GM23248 (cell line): ENCODE results near the gene HAPLN1. TPM values are rescaled to one million over a fixed set of nuclear protein-coding genes. Genes with fewer than 3 reads are reported as not detected.

Source experiments
- DNase-seq: peaks from one replicate; pipeline ENCODE4 v3.0.0-alpha.2; 2015
- H2AFZ ChIP-seq: fragments of 200-600 bp; sonication (generic); 2 replicates; pipeline ENCODE4 v1.6.1; 2016; ENCODE audit warnings: antibody characterized with exemption
- H3F3A ChIP-seq: fragments of 200-600 bp; sonication (generic); 2 replicates; pipeline ENCODE4 v1.6.1; 2016; ENCODE audit warnings: mild to moderate bottlenecking, antibody characterized with exemption, mixed run types; ENCODE audit not compliant: insufficient read depth
- H3K27ac ChIP-seq: fragments of 200-600 bp; sonication (generic); 2 replicates; pipeline ENCODE4 v1.5.1; 2016; ENCODE audit warnings: mild to moderate bottlenecking
- H3K27me3 ChIP-seq: fragments of 200-600 bp; sonication (generic); replicated peaks from 2 replicates; pipeline ENCODE4 v1.6.1; 2016; ENCODE audit warnings: mild to moderate bottlenecking; ENCODE audit not compliant: insufficient read depth
- H3K36me3 ChIP-seq: fragments of 200-600 bp; sonication (generic); 2 replicates; pipeline ENCODE4 v1.6.1; 2016; ENCODE audit warnings: low read depth, mild to moderate bottlenecking
- H3K4me1 ChIP-seq: fragments of 200-600 bp; sonication (generic); 2 replicates; pipeline ENCODE4 v1.6.1; 2016; ENCODE audit warnings: mild to moderate bottlenecking; ENCODE audit not compliant: insufficient read depth
- H3K4me2 ChIP-seq: fragments of 200-600 bp; sonication (generic); one replicate; pipeline ENCODE4 v1.6.1; 2016; ENCODE audit warnings: mild to moderate bottlenecking; ENCODE audit not compliant: unreplicated experiment
- H3K4me3 ChIP-seq: fragments of 200-600 bp; sonication (generic); 2 replicates; pipeline ENCODE4 v1.5.1; 2016; ENCODE audit warnings: mild to moderate bottlenecking
- H3K79me2 ChIP-seq: fragments of 200-600 bp; sonication (generic); 2 replicates; pipeline ENCODE4 v1.6.1; 2016; ENCODE audit warnings: mild to moderate bottlenecking; ENCODE audit not compliant: insufficient read depth
- H3K9ac ChIP-seq: fragments of 200-600 bp; sonication (generic); 2 replicates; pipeline ENCODE4 v1.6.1; 2016; ENCODE audit warnings: mild to moderate bottlenecking
- H3K9me2 ChIP-seq: fragments of 200-600 bp; sonication (generic); 2 replicates; pipeline ENCODE4 v1.6.1; 2016; ENCODE audit warnings: mixed run types, mild to moderate bottlenecking, moderate library complexity; ENCODE audit not compliant: insufficient read depth
- H3K9me3 ChIP-seq: fragments of 200-600 bp; sonication (generic); one replicate; pipeline ENCODE4 v1.6.1; 2017; ENCODE audit warnings: low read depth
- H4K20me1 ChIP-seq: fragments of 200-600 bp; sonication (generic); 2 replicates; pipeline ENCODE4 v1.6.0; 2016; ENCODE audit not compliant: insufficient read depth
- EZH2 ChIP-seq: fragments of 200-600 bp; sonication (generic); IDR thresholded peaks from 2 replicates; pipeline ENCODE4 v1.6.1; 2018; ENCODE audit warnings: antibody characterized with exemption, mild to moderate bottlenecking; ENCODE audit not compliant: insufficient read depth, poor library complexity, severe bottlenecking
- EZH2phosphoT487 ChIP-seq: fragments of 200-600 bp; sonication (generic); IDR thresholded peaks from 2 replicates; pipeline ENCODE4 v1.6.1; 2018; ENCODE audit warnings: antibody characterized with exemption, moderate library complexity, mild to moderate bottlenecking, low read depth; ENCODE audit not compliant: insufficient read depth
- WGBS, 2 experiments: methylation state at CpG; one replicate each; pipeline ENCODE4 v1.1.6; 2015 to 2017; ENCODE audit warnings: low lambda C conversion rate in 2 of 2, low coverage in 1 of 2; ENCODE audit errors: missing lambda C conversion rate in 2 of 2; 5-methylcytosine and 5-hydroxymethylcytosine counted together
- in situ Hi-C: fragments of 300-500 bp; cut with MboI; formaldehyde crosslinking; loops from 2 replicates; pipeline ENCODE4 v1.15.0; 2020
- polyA plus RNA-seq: library from polyadenylated mRNA; unstranded; fragments of >200 nt; fragmentation: Nextera tagmentation; extraction: Ambion mirVana; gene quantifications from 2 replicates; pipeline ENCODE4 v1.2.1, GENCODE V29; 2016
- total RNA-seq: library from RNA; depleted of rRNA; stranded (reverse); fragments of >200 nt; shearing (Covaris generic); gene quantifications from 2 replicates; pipeline ENCODE4 v1.2.3, GENCODE V29; 2014

The HAPLN1 gene
- total and polyA plus RNA-seq, 2 experiments from 2014 or later: 49.7 to 77.6 TPM

GRCh38 chr5:83731638-83732037 lies 11.0 kb upstream of the HAPLN1 start:
- Histone ChIP-seq H3F3A (no peaks in the 10 kb centered on the region), H3K79me2 (no peaks in the 10 kb centered on the region), H3K27me3 (no peaks in the 10 kb centered on the region), H3K27ac (no peak overlapping the region), H3K4me3 (no peak overlapping the region), H4K20me1 (no peaks in the 10 kb centered on the region), H3K36me3 (no peaks in the 10 kb centered on the region), H2AFZ (no peak overlapping the region), H3K9ac (no peak overlapping the region), H3K4me2 (no peak overlapping the region), H3K9me3 (no peaks in the 10 kb centered on the region), H3K9me2 (no peaks in the 10 kb centered on the region), H3K4me1 (no peaks in the 10 kb centered on the region)
- DNase-seq: no peak
- WGBS, 2 experiments: 52 to 64% methylated on average over 2 of the region's 2 CpGs
- in situ Hi-C loops: no loop called here
- TF ChIP-seq EZH2phosphoT487 (no peak), EZH2 (no peak)

GRCh38 chr5:83729362-83729761 lies 8.7 kb upstream of the HAPLN1 start:
- no peak overlapping the region for H3K9ac ChIP-seq
- H3K9me2 ChIP-seq: no peaks in the 10 kb centered on the region
- H3K27ac ChIP-seq: no peak overlapping the region
- peaks cover 5% of the 10 kb centered on the region for H3K4me1 ChIP-seq
- no peak for DNase-seq
- no peaks in the 10 kb centered on the region for H3K79me2 ChIP-seq
- no peaks in the 10 kb centered on the region for H4K20me1 ChIP-seq
- peak overlapping the region; percentile 1; the same call in 1 of the 2 replicates for H2AFZ ChIP-seq
- no peaks in the 10 kb centered on the region for H3K27me3 ChIP-seq
- H3F3A ChIP-seq: no peaks in the 10 kb centered on the region
- H3K4me2 ChIP-seq: no peak overlapping the region
- H3K4me3 ChIP-seq: no peak overlapping the region
- H3K9me3 ChIP-seq: no peaks in the 10 kb centered on the region
- H3K36me3 ChIP-seq: no peaks in the 10 kb centered on the region
- in situ Hi-C loops: loop anchor here (10.0 kb wide), 1 partner anchor 525 kb away; no protein-coding TSS in a partner anchor
- no peak for TF ChIP-seq EZH2phosphoT487
- no peak for TF ChIP-seq EZH2

- no peaks in the 10 kb centered on the region for H3K9me3 ChIP-seq
- no peak for DNase-seq
- no peak overlapping the region for H3K27ac ChIP-seq
- no peaks in the 10 kb centered on the region for H3K9me2 ChIP-seq
- no peaks in the 10 kb centered on the region for H3K36me3 ChIP-seq
- 25 to 41% methylated on average over 2 of the region's 2 CpGs for WGBS, 2 experiments
- H2AFZ ChIP-seq: no peak overlapping the region
- in situ Hi-C loops: loop anchor here (10.0 kb wide), 1 partner anchor 528 kb away; no protein-coding TSS in a partner anchor
- H3K4me2 ChIP-seq: no peak overlapping the region
- H3F3A ChIP-seq: no peaks in the 10 kb centered on the region
- H3K4me3 ChIP-seq: no peak overlapping the region
- TF ChIP-seq EZH2phosphoT487 (no peak), EZH2 (no peak)
- H3K4me1 ChIP-seq: peaks cover 14% of the 10 kb centered on the region
- no peak overlapping the region for H3K9ac ChIP-seq
- H3K79me2 ChIP-seq: no peaks in the 10 kb centered on the region
- no peaks in the 10 kb centered on the region for H4K20me1 ChIP-seq
- H3K27me3 ChIP-seq: no peaks in the 10 kb centered on the region
Observed at GRCh38 chr5:83726912-83727311, 6.3 kb upstream of the HAPLN1 start.

GRCh38 chr5:83724935-83725334 lies 4.3 kb upstream of the HAPLN1 start:
- Histone ChIP-seq H3K9me2 (no peaks in the 10 kb centered on the region), H3F3A (no peaks in the 10 kb centered on the region), H3K4me3 (no peak overlapping the region), H3K27ac (no peak overlapping the region), H3K36me3 (no peaks in the 10 kb centered on the region), H4K20me1 (no peaks in the 10 kb centered on the region), H3K9ac (no peak overlapping the region), H2AFZ (no peak overlapping the region), H3K79me2 (no peaks in the 10 kb centered on the region), H3K4me2 (no peak overlapping the region), H3K9me3 (no peaks in the 10 kb centered on the region), H3K27me3 (0 out of 2 replicates have a peak, but pooled peaks cover 5% of the 10 kb centered on the region), H3K4me1 (peaks cover 14% of the 10 kb centered on the region)
- TF ChIP-seq EZH2 (no peak), EZH2phosphoT487 (no peak)
- no peak for DNase-seq
- whole genome bisulfite sequencing, 2 experiments: 61 to 65% methylated on average over 2 of the region's 2 CpGs
- in situ Hi-C loops: loop anchor here (10.0 to 25.0 kb wide), 2 partner anchors 530 to 737 kb away; no protein-coding TSS in a partner anchor

- no peaks in the 10 kb centered on the region for H4K20me1 ChIP-seq
- H3K9ac ChIP-seq: no peak overlapping the region
- no peak overlapping the region for H3K4me2 ChIP-seq
- no peaks in the 10 kb centered on the region for H3K9me3 ChIP-seq
- no peak overlapping the region for H3K4me3 ChIP-seq
- no peaks in the 10 kb centered on the region for H3K9me2 ChIP-seq
- peaks cover 14% of the 10 kb centered on the region for H3K4me1 ChIP-seq
- 59 to 68% methylated on average over 2 of the region's 2 CpGs for WGBS, 2 experiments
- in situ Hi-C loops: loop anchor here (10.0 to 25.0 kb wide), 2 partner anchors 531 to 738 kb away; no protein-coding TSS in a partner anchor
- TF ChIP-seq EZH2: no peak
- TF ChIP-seq EZH2phosphoT487: no peak
- H3K27ac ChIP-seq: no peak overlapping the region
- H3K27me3 ChIP-seq: 0 out of 2 replicates have a peak, but pooled peaks cover 8% of the 10 kb centered on the region
- DNase-seq: no peak
- no peaks in the 10 kb centered on the region for H3K79me2 ChIP-seq
- H3K36me3 ChIP-seq: no peaks in the 10 kb centered on the region
- no peaks in the 10 kb centered on the region for H3F3A ChIP-seq
- H2AFZ ChIP-seq: peak overlapping the region; percentile 55
Observed at GRCh38 chr5:83724001-83724400, 3.3 kb upstream of the HAPLN1 start.
